Measurements from ENCODE around the gene MGAT5. TPM values are rescaled to one million over a fixed set of nuclear protein-coding genes. Genes with fewer than 3 reads are reported as not detected.

The MGAT5 gene
- total RNA-seq, 1 donor from 2014 or later = 98.7 TPM

GRCh38 chr2:134451347-134451630 is 197.4 kb downstream of the MGAT5 start:
- H3K4me3 ChIP-seq = no peak overlapping the region
- intact Hi-C loops (cut with micrococcal nuclease) = no loop called here
- peaks cover 25% of the 10 kb centered on the region for H3K36me3 ChIP-seq
- no peak for DNase-seq
- H3K27ac ChIP-seq (replicated peaks) = no peak overlapping the region
- H3K9me3 ChIP-seq (replicated peaks) = no peaks in the 10 kb centered on the region
- H3K4me1 ChIP-seq = peaks cover 11% of the 10 kb centered on the region
- no peak for TF ChIP-seq CTCF (IDR thresholded peaks at IDR 0.05; ENCODE audit: borderline replicate concordance)
- no peaks in the 10 kb centered on the region for H3K27me3 ChIP-seq (ENCODE audit: low read depth)

- no peak overlapping the region for H3K27ac ChIP-seq (replicated peaks)
- no peak for TF ChIP-seq CTCF (IDR thresholded peaks at IDR 0.05; ENCODE audit: borderline replicate concordance)
- DNase-seq = no peak
- H3K36me3 ChIP-seq = peaks cover 21% of the 10 kb centered on the region
- no peaks in the 10 kb centered on the region for H3K27me3 ChIP-seq (ENCODE audit: low read depth)
- no peak overlapping the region for H3K4me3 ChIP-seq
- no peaks in the 10 kb centered on the region for H3K9me3 ChIP-seq (replicated peaks)
- H3K4me1 ChIP-seq = peaks cover 4% of the 10 kb centered on the region
- intact Hi-C loops (cut with micrococcal nuclease) = no loop called here
These were observed 198.3 kb downstream of the MGAT5 start for GRCh38 chr2:134452042-134452733.

- Histone ChIP-seq H3K4me1 (peaks cover 4% of the 10 kb centered on the region), H3K36me3 (peaks cover 15% of the 10 kb centered on the region), H3K9me3 (replicated peaks) (no peaks in the 10 kb centered on the region), H3K27ac (replicated peaks) (no peak overlapping the region), H3K27me3 (ENCODE audit: low read depth) (no peaks in the 10 kb centered on the region), H3K4me3 (no peak overlapping the region)
- DNase-seq = no peak
- no peak for TF ChIP-seq CTCF (IDR thresholded peaks at IDR 0.05; ENCODE audit: borderline replicate concordance)
- intact Hi-C loops (cut with micrococcal nuclease) = no loop called here
These were observed 199.6 kb downstream of the MGAT5 start for GRCh38 chr2:134453476-134453875.

DNA sequence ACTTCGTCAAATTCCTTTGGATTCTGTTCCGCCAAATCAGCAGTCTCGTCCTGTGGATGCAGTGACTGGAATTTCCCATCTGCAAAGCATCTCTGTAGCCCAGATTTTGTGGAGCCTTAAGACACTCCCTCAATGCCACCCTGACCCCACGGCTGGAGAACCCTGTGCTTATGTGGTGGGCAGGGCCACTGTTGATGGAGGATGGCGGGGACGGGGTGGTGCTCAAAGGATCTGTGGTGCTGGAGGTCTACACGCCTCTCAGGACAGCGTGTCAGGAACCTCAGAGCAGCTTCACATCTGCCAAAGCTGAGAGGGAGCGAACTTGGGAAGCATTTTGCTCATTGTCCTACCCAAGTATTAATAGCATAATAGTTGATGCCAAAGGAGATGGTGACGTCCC is 200.1 kb downstream of the MGAT5 start:
- Histone ChIP-seq H3K4me3 (no peak overlapping the region), H3K36me3 (peaks cover 10% of the 10 kb centered on the region), H3K4me1 (peaks cover 4% of the 10 kb centered on the region), H3K27ac (replicated peaks) (no peak overlapping the region), H3K9me3 (replicated peaks) (no peaks in the 10 kb centered on the region), H3K27me3 (ENCODE audit: low read depth) (no peaks in the 10 kb centered on the region)
- TF ChIP-seq CTCF (IDR thresholded peaks at IDR 0.05; ENCODE audit: borderline replicate concordance) = no peak
- DNase-seq = no peak
- intact Hi-C loops (cut with micrococcal nuclease) = no loop called here

- DNase-seq = no peak
These were observed 200.6 kb downstream of the MGAT5 start for GRCh38 chr2:134454426-134454825.

More at GRCh38 chr2:134454426-134454825, 200.6 kb downstream of the MGAT5 start:
- intact Hi-C loops (cut with micrococcal nuclease) = no loop called here
- H3K9me3 ChIP-seq (replicated peaks) = no peaks in the 10 kb centered on the region
- H3K36me3 ChIP-seq = peaks cover 6% of the 10 kb centered on the region
- H3K27me3 ChIP-seq (ENCODE audit: low read depth) = no peaks in the 10 kb centered on the region
- no peak for TF ChIP-seq CTCF (IDR thresholded peaks at IDR 0.05; ENCODE audit: borderline replicate concordance)
- H3K4me3 ChIP-seq = no peak overlapping the region
- peaks cover 4% of the 10 kb centered on the region for H3K4me1 ChIP-seq
- no peak overlapping the region for H3K27ac ChIP-seq (replicated peaks)

Data from left ventricle myocardium inferior (tissue), 1 donor.